Panc1 (cell line): Measurements from ENCODE around the gene ZNF48. TPM values are rescaled to one million over a fixed set of nuclear protein-coding genes. Genes with fewer than 3 reads are reported as not detected.

Source experiments
- ATAC-seq: fragments of 200-7000 bp; cut with Tn5 transposase; 2 replicates; pipeline ENCODE4 v1.9.1; 2020; ENCODE audit warnings: mild to moderate bottlenecking, moderate library complexity
- BruUV-seq: library from RNA; stranded (reverse); fragments of 400-500 nt; replicated peaks from 2 replicates; lab custom pipeline; 2021; lab: Mats Ljungman, UMichigan
- CTCF ChIA-PET: fragments of 300-600 bp; sonication (Branson Sonifier 250); formaldehyde crosslinking; loops from one replicate; lab custom pipeline; 2022; ENCODE audit warnings: antibody characterized with exemption; lab: Charles Lee
- POLR2A ChIA-PET: fragments of 300-600 bp; sonication (Branson Sonifier 250); formaldehyde crosslinking; loops from one replicate; lab custom pipeline; 2022; ENCODE audit warnings: antibody characterized with exemption; lab: Charles Lee
- DNase-seq: peaks from one replicate; pipeline ENCODE4 v3.0.0-alpha.2; 2010; ENCODE audit warnings: low read depth, low spot score
- H3K27ac ChIP-seq: 2 replicates; pipeline ENCODE4 v1.5.1; 2011; ENCODE audit warnings: mild to moderate bottlenecking, low read length, inconsistent platforms
- H3K27me3 ChIP-seq: fragments of 200-500 bp; sonication (Bioruptor generic); 2 replicates; pipeline ENCODE4 v1.6.0; 2014; ENCODE audit warnings: low read length, inconsistent platforms; ENCODE audit not compliant: control insufficient read depth, insufficient read depth
- H3K36me3 ChIP-seq: fragments of 200-500 bp; sonication (Bioruptor generic); 2 replicates; pipeline ENCODE4 v1.5.1; 2014; ENCODE audit warnings: inconsistent platforms, mild to moderate bottlenecking, low read length, moderate library complexity; ENCODE audit not compliant: control insufficient read depth, insufficient read depth
- H3K4me1 ChIP-seq: 2 replicates; pipeline ENCODE4 v1.5.1; 2011; ENCODE audit warnings: inconsistent platforms, mild to moderate bottlenecking, low read length, moderate library complexity; ENCODE audit not compliant: control insufficient read depth, insufficient read depth
- H3K4me3 ChIP-seq, 2 experiments: 2 replicates each; pipeline ENCODE4 v1.5.1; 2011 to 2012; ENCODE audit warnings: low read depth in 2 of 2, low read length in 2 of 2, mild to moderate bottlenecking in 2 of 2, inconsistent platforms in 1 of 2, moderate library complexity in 1 of 2
- H3K9me3 ChIP-seq: fragments of 200-500 bp; sonication (Bioruptor generic); 2 replicates; pipeline ENCODE4 v1.5.1; 2014; ENCODE audit warnings: low read depth, mild to moderate bottlenecking, inconsistent platforms, low read length, moderate library complexity; ENCODE audit not compliant: control insufficient read depth, insufficient read depth
- POLR2AphosphoS5 ChIP-seq: IDR thresholded peaks from 2 replicates; pipeline ENCODE4 v1.6.1; 2012; ENCODE audit warnings: mild to moderate bottlenecking, low read depth, low read length, moderate library complexity
- SIN3A ChIP-seq: IDR thresholded peaks from 2 replicates; pipeline ENCODE4 v1.6.1; 2012; ENCODE audit warnings: low read depth, mild to moderate bottlenecking, low read length, moderate library complexity, borderline replicate concordance; ENCODE audit not compliant: insufficient read depth
- TCF7L2 ChIP-seq: IDR thresholded peaks from 2 replicates; pipeline ENCODE4 v1.6.1; 2011; ENCODE audit warnings: mild to moderate bottlenecking, low read depth, low read length, inconsistent platforms
- in situ Hi-C: cut with HindIII; loops from 2 replicates; pipeline ENCODE4 v1.10.0; 2016; ENCODE audit warnings: low sequenced_read_pairs, low pct_unique_long_range_greater_than_20kb
- intact Hi-C: fragments of 100-400 bp; cut with micrococcal nuclease; formaldehyde crosslinking; loops from one replicate; pipeline ENCODE4 v1.10.0; 2022; ENCODE audit not compliant: unreplicated experiment
- total RNA-seq: library from RNA; stranded (reverse); gene quantifications from one replicate; pipeline ENCODE4 v1.2.1, GENCODE V29; 2021; ENCODE audit not compliant: unreplicated experiment
- TF ChIP-seq, protein P1 (sequence below): fragments of 450-650 bp; IDR thresholded peaks from 2 replicates; pipeline ENCODE4 v1.5.1; 2017; ENCODE audit warnings: mild to moderate bottlenecking
- TF ChIP-seq, protein P2 (sequence below), 2 experiments: IDR thresholded peaks; 2 replicates each; pipeline ENCODE4 v1.6.1; 2011 to 2012; ENCODE audit warnings: low read depth in 2 of 2, control low read depth in 1 of 2, low read length in 1 of 2, mild to moderate bottlenecking in 1 of 2, moderate library complexity in 1 of 2; ENCODE audit not compliant: insufficient read depth in 1 of 2

ZNF48 gene
- total RNA-seq, 1 experiment from 2014 or later, result 16.6 TPM

DNA sequence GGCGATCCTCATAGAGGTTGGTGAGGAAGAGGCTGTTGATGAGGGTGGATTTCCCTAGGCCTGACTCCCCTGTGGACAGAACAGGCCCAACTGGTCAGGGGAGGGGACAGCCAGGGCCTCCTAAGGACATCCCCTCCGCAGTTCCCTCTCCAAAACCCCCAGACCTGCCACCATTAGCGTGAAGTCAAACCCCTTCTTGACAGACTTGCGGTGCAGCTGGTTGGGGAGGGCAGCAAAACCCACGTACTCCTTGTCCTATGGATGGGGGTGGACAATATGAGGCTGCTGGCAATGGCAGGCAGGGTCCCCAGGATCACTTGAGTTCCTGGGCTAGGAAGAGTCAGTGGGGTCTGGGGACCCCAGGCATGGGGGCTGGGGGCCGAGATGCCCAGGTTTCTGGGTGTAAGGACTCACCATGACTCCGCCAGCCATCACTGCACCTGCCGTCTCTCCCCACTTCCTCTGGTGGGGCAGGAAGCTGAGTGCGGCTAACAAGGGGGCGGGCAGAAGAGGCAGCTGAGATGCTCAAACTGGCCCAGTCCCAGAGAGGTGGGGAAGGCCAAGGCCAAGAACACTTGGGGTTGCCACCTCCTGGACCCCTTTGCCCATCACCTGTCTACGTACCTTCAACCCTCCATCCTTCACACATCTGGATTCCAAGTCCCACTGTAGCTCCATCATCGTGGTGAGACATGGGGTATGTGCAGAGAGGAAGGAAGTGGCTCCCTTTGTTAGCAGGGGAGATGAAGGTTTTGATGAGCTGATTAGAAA, 12.9 kb upstream of the ZNF48 start, which contains the start of gene SEPTIN1:
TSS of gene SEPTIN1 (minus strand) at position 451 of the 771 bp plus-strand sequence. CDS start at position 432, 19 bp downstream.
- H3K36me3 ChIP-seq, result no peaks in the 10 kb centered on the region; the same call in 1 of the 2 replicates
- TF ChIP-seq TCF7L2 (no peak), SIN3A (no peak), POLR2AphosphoS5 (no peak)
- TF ChIP-seq, protein P1, sequence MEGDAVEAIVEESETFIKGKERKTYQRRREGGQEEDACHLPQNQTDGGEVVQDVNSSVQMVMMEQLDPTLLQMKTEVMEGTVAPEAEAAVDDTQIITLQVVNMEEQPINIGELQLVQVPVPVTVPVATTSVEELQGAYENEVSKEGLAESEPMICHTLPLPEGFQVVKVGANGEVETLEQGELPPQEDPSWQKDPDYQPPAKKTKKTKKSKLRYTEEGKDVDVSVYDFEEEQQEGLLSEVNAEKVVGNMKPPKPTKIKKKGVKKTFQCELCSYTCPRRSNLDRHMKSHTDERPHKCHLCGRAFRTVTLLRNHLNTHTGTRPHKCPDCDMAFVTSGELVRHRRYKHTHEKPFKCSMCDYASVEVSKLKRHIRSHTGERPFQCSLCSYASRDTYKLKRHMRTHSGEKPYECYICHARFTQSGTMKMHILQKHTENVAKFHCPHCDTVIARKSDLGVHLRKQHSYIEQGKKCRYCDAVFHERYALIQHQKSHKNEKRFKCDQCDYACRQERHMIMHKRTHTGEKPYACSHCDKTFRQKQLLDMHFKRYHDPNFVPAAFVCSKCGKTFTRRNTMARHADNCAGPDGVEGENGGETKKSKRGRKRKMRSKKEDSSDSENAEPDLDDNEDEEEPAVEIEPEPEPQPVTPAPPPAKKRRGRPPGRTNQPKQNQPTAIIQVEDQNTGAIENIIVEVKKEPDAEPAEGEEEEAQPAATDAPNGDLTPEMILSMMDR, result no peak
- TF ChIP-seq, protein P2, sequence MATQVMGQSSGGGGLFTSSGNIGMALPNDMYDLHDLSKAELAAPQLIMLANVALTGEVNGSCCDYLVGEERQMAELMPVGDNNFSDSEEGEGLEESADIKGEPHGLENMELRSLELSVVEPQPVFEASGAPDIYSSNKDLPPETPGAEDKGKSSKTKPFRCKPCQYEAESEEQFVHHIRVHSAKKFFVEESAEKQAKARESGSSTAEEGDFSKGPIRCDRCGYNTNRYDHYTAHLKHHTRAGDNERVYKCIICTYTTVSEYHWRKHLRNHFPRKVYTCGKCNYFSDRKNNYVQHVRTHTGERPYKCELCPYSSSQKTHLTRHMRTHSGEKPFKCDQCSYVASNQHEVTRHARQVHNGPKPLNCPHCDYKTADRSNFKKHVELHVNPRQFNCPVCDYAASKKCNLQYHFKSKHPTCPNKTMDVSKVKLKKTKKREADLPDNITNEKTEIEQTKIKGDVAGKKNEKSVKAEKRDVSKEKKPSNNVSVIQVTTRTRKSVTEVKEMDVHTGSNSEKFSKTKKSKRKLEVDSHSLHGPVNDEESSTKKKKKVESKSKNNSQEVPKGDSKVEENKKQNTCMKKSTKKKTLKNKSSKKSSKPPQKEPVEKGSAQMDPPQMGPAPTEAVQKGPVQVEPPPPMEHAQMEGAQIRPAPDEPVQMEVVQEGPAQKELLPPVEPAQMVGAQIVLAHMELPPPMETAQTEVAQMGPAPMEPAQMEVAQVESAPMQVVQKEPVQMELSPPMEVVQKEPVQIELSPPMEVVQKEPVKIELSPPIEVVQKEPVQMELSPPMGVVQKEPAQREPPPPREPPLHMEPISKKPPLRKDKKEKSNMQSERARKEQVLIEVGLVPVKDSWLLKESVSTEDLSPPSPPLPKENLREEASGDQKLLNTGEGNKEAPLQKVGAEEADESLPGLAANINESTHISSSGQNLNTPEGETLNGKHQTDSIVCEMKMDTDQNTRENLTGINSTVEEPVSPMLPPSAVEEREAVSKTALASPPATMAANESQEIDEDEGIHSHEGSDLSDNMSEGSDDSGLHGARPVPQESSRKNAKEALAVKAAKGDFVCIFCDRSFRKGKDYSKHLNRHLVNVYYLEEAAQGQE (IDR thresholded peaks at IDR 0.05; ENCODE audit: insufficient read depth in 1 of 2, low read depth in 2 of 2, low read length in 1 of 2), result no peak
- no peaks in the 10 kb centered on the region for H3K27me3 ChIP-seq
- no peak for ATAC-seq
- BruUV-seq, result no TSS peak
- CTCF ChIA-PET, result no interaction called here
- DNase-seq, result no peak
- H3K9me3 ChIP-seq, result no peaks in the 10 kb centered on the region
- H3K4me3 ChIP-seq, result no peak within 1 kb of the TSS
- in situ Hi-C loops (no loop called here), intact Hi-C loops (no loop called here)
- peaks cover 5% of the 10 kb centered on the region for H3K4me1 ChIP-seq
- no peak within 1 kb of the TSS for H3K27ac ChIP-seq
- POLR2A ChIA-PET, result no interaction called here

DNA sequence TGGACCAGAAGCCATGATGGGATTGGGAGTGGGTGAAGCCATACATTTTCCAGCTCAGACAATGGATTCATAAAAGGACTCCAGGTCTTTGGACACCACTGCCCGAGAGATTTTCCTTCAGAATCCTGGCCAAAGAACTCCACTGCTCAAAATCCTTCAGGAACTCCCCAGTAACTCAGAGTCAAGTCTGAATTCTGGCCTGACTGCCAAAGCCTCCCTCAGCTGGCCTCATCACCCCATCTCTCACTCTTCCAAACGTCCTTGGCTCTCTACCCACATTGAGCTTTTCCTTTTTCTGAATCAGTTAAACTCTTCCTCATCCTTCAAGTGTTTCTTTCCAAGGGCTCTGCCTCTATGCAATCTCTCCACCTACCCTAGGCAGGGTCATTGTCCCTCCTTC, 11.7 kb upstream of the ZNF48 start:
- ATAC-seq, result no peak
- intact Hi-C loops, result no loop called here
- no TSS peak for BruUV-seq
- H3K27me3 ChIP-seq, result no peaks in the 10 kb centered on the region
- CTCF ChIA-PET, result no interaction called here
- no peaks in the 10 kb centered on the region for H3K36me3 ChIP-seq
- H3K4me1 ChIP-seq, result 0 out of 2 replicates have a peak, but pooled peaks cover 3% of the 10 kb centered on the region
- in situ Hi-C loops, result no loop called here
- POLR2A ChIA-PET, result interaction anchor here (0.5 kb wide), 1 partner anchor 18 kb away, joined by 3 read pairs; no protein-coding TSS in a partner anchor
- no peak overlapping the region for H3K27ac ChIP-seq
- H3K4me3 ChIP-seq, result no peak overlapping the region
- no peak for TF ChIP-seq TCF7L2
- H3K9me3 ChIP-seq, result no peaks in the 10 kb centered on the region
- no peak for DNase-seq
